ENCODE data around the gene SH2D1A.
"Not testable (repeated sequence)": the region's sequence is repeated elsewhere in the genome, so short reads cannot be mapped to it uniquely, and the experiment has no call there.

Gene SH2D1A

GRCh38 chrX:124358800-124359383, 12.5 kb downstream of the SH2D1A start:
- DNase-seq, result no peak

- DNase-seq, result no peak
Measured at GRCh38 chrX:124362072-124362471, 15.7 kb downstream of the SH2D1A start.

GRCh38 chrX:124362761-124363160, 16.4 kb downstream of the SH2D1A start:
- no peak for DNase-seq

GRCh38 chrX:124369722-124370121, 23.4 kb downstream of the SH2D1A start:
- no peak for DNase-seq

GRCh38 chrX:124373348-124373747, 27.0 kb downstream of the SH2D1A start:
- no peak for DNase-seq

- no peak for DNase-seq
Measured at GRCh38 chrX:124378643-124379042, 32.3 kb downstream of the SH2D1A start.

GRCh38 chrX:124383354-124383753, 37.0 kb downstream of the SH2D1A start:
- DNase-seq, result no peak

GRCh38 chrX:124386401-124386800, 40.0 kb downstream of the SH2D1A start:
- no peak for DNase-seq

- peak; percentile 75 for DNase-seq
Measured at GRCh38 chrX:124388562-124388961, 42.2 kb downstream of the SH2D1A start.

GRCh38 chrX:124392794-124393193, 46.4 kb downstream of the SH2D1A start:
- DNase-seq, result no peak

GRCh38 chrX:124393238-124393637, 46.9 kb downstream of the SH2D1A start:
- no peak for DNase-seq

- no peak for DNase-seq
Measured at GRCh38 chrX:124393659-124394058, 47.3 kb downstream of the SH2D1A start.

- no peak for DNase-seq
Measured at GRCh38 chrX:124395145-124395880, 49.0 kb downstream of the SH2D1A start.

- DNase-seq, result no peak
Measured at GRCh38 chrX:124401696-124402095, 55.3 kb downstream of the SH2D1A start.

- DNase-seq, result no peak
Measured at GRCh38 chrX:124405868-124406267, 59.5 kb downstream of the SH2D1A start.

GRCh38 chrX:124406294-124407014, 60.1 kb downstream of the SH2D1A start:
- peak; percentile 69 for DNase-seq

GRCh38 chrX:124407226-124407625, 60.9 kb downstream of the SH2D1A start:
- DNase-seq, result no peak

GRCh38 chrX:124408380-124408779, 62.0 kb downstream of the SH2D1A start:
- not testable (repeated sequence) for DNase-seq

- DNase-seq, result no peak
Measured at GRCh38 chrX:124413244-124413643, 66.9 kb downstream of the SH2D1A start.

- DNase-seq, result no peak
Measured at GRCh38 chrX:124414281-124414680, 67.9 kb downstream of the SH2D1A start.

GRCh38 chrX:124415115-124415800, 68.9 kb downstream of the SH2D1A start:
- no peak for DNase-seq

- no peak for DNase-seq
Measured at GRCh38 chrX:124421898-124422655, 75.7 kb downstream of the SH2D1A start.

Measured in activated CD8-positive, alpha-beta memory T cell treated with anti-CD3 and anti-CD28 coated beads for 24 hours (primary cell).